HCT116 (cell line): ENCODE results near the gene SAMHD1. TPM values are rescaled to one million over a fixed set of nuclear protein-coding genes. Genes with fewer than 3 reads are reported as not detected.
A peak's percentile ranks its signal among the peaks of the same experiment; 100 is the strongest.

Source experiments
- ATAC-seq: fragments of 200-7000 bp; cut with Tn5 transposase; 2 replicates; pipeline ENCODE4 v1.9.1; 2020; ENCODE audit warnings: mild to moderate bottlenecking, moderate library complexity
- BruUV-seq: library from RNA; stranded (reverse); fragments of 400-500 nt; replicated peaks from 2 replicates; lab custom pipeline; 2021; lab: Mats Ljungman, UMichigan
- CTCF ChIA-PET: fragments of 300-600 bp; sonication (Branson Sonifier 250); formaldehyde crosslinking; loops from one replicate; lab custom pipeline; 2021; ENCODE audit warnings: antibody characterized with exemption; lab: Charles Lee
- POLR2A ChIA-PET: fragments of 300-600, 350-600 bp; sonication (Branson Sonifier 250); formaldehyde crosslinking; loops from one replicate; lab custom pipeline; 2021; ENCODE audit warnings: antibody characterized with exemption; lab: Charles Lee
- RAD21 ChIA-PET, 2 experiments: fragments of 300-600 bp; sonication (Branson Sonifier 250); formaldehyde crosslinking; loops; one replicate each; lab custom pipeline; 2023; ENCODE audit warnings: low total read pairs in 2 of 2; ENCODE audit not compliant: uncharacterized antibody in 2 of 2, unreplicated experiment in 2 of 2, low non-redundant PET in 1 of 2; lab: Charles Lee
- DNase-seq: peaks from one replicate; pipeline ENCODE4 v3.0.0-alpha.2; 2010; ENCODE audit warnings: low read depth, low spot score
- H2AFZ ChIP-seq: fragments of 200-600 bp; shearing (Covaris generic), sonication (generic); 2 replicates; pipeline ENCODE4 v1.6.1; 2017; ENCODE audit warnings: low read depth, mixed run types, mixed read lengths, antibody characterized with exemption, low read length; ENCODE audit not compliant: poor library complexity, severe bottlenecking
- H3K27ac ChIP-seq: 2 replicates; pipeline ENCODE4 v1.5.1; 2012; ENCODE audit warnings: low read depth, low read length
- H3K27me3 ChIP-seq: fragments of 200-600 bp; sonication (generic); 2 replicates; pipeline ENCODE4 v1.6.1; 2016; ENCODE audit warnings: mixed run types, low read length, mixed read lengths; ENCODE audit not compliant: insufficient read depth
- H3K36me3 ChIP-seq, 2 experiments: fragments of 200-500 bp in 1 of 2; fragments of 200-600 bp in 1 of 2; sonication (Bioruptor generic) in 1 of 2; sonication (generic) in 1 of 2; 2 replicates each; pipeline versions ENCODE4 v1.5.1 to v1.6.1; 2014 to 2016; ENCODE audit warnings: low read length in 2 of 2, inconsistent platforms in 1 of 2, mixed read lengths in 1 of 2, mixed run types in 1 of 2; ENCODE audit not compliant: insufficient read depth in 2 of 2, control insufficient read depth in 1 of 2
- H3K4me1 ChIP-seq, 2 experiments: fragments of 200-600 bp in 1 of 2; sonication (generic) in 1 of 2; 2 replicates each; pipeline versions ENCODE4 v1.5.1 to v1.6.1; 2012 to 2017; ENCODE audit warnings: low read length in 2 of 2, inconsistent platforms in 1 of 2, mild to moderate bottlenecking in 1 of 2, mixed read lengths in 1 of 2, mixed run types in 1 of 2, moderate library complexity in 1 of 2; ENCODE audit not compliant: insufficient read depth in 2 of 2, control insufficient read depth in 1 of 2
- H3K4me2 ChIP-seq: fragments of 200-600 bp; sonication (generic); 2 replicates; pipeline ENCODE4 v1.6.1; 2017; ENCODE audit warnings: mixed run types, low read length, mixed read lengths
- H3K4me3 ChIP-seq, 2 experiments: fragments of 200-600 bp in 1 of 2; sonication (generic) in 1 of 2; replicated peaks in 1 of 2; 2 replicates each; pipeline ENCODE4 v1.5.1; 2011 to 2016; ENCODE audit warnings: low read length in 2 of 2, control low read depth in 1 of 2, low read depth in 1 of 2, mild to moderate bottlenecking in 1 of 2, mixed read lengths in 1 of 2, mixed run types in 1 of 2
- H3K79me2 ChIP-seq: fragments of 200-600 bp; sonication (generic); 2 replicates; pipeline ENCODE4 v1.6.1; 2017; ENCODE audit warnings: mild to moderate bottlenecking, mixed run types, low read length, moderate library complexity, mixed read lengths; ENCODE audit not compliant: insufficient read depth
- H3K9ac ChIP-seq: fragments of 200-600 bp; sonication (generic); 2 replicates; pipeline ENCODE4 v1.6.1; 2016; ENCODE audit warnings: low read length, mixed read lengths
- H3K9me2 ChIP-seq: fragments of 200-600 bp; sonication (generic), shearing (Covaris generic); 2 replicates; pipeline ENCODE4 v1.6.1; 2017; ENCODE audit warnings: mixed run types, mild to moderate bottlenecking, moderate library complexity; ENCODE audit not compliant: insufficient read depth
- H3K9me3 ChIP-seq, 2 experiments: fragments of 200-500 bp in 1 of 2; fragments of 200-600 bp in 1 of 2; sonication (Bioruptor generic) in 1 of 2; sonication (generic) in 1 of 2; 2 replicates each; pipeline ENCODE4 v1.6.1; 2014 to 2017; ENCODE audit warnings: low read length in 2 of 2, mixed read lengths in 2 of 2, inconsistent platforms in 1 of 2, low read depth in 1 of 2, mild to moderate bottlenecking in 1 of 2, mixed run types in 1 of 2, moderate library complexity in 1 of 2; ENCODE audit not compliant: control insufficient read depth in 1 of 2, insufficient read depth in 1 of 2
- H4K20me1 ChIP-seq: fragments of 200-600 bp; sonication (generic), shearing (Covaris generic); 2 replicates; pipeline ENCODE4 v1.6.1; 2017; ENCODE audit warnings: mixed run types, mild to moderate bottlenecking, moderate library complexity; ENCODE audit not compliant: insufficient read depth
- CEBPB ChIP-seq: IDR thresholded peaks from 2 replicates; pipeline ENCODE4 v1.6.1; 2012; ENCODE audit warnings: low read depth
- ELF1 ChIP-seq: IDR thresholded peaks from 2 replicates; pipeline ENCODE4 v1.6.1; 2012; ENCODE audit warnings: low read depth, borderline replicate concordance
- EZH2 ChIP-seq: fragments of 200-600 bp; sonication (generic); IDR thresholded peaks from 2 replicates; pipeline ENCODE4 v1.6.1; 2017; ENCODE audit warnings: antibody characterized with exemption, mixed run types
- JUND ChIP-seq: IDR thresholded peaks from 2 replicates; pipeline ENCODE4 v1.6.1; 2012
- RAD21 ChIP-seq: IDR thresholded peaks from 2 replicates; pipeline ENCODE4 v1.6.1; 2012; ENCODE audit warnings: low read depth, mild to moderate bottlenecking
- SP1 ChIP-seq: IDR thresholded peaks from 2 replicates; pipeline ENCODE4 v1.6.1; 2012; ENCODE audit warnings: low read depth
- TCF7L2 ChIP-seq: IDR thresholded peaks from 2 replicates; pipeline ENCODE4 v1.7.0; 2011; ENCODE audit warnings: borderline replicate concordance, inconsistent platforms; ENCODE audit not compliant: insufficient read depth, insufficient read length; ENCODE audit errors: extremely low read depth
- YY1 ChIP-seq: IDR thresholded peaks from 2 replicates; pipeline ENCODE4 v1.6.1; 2011; ENCODE audit warnings: low read length, low read depth, moderate library complexity, mild to moderate bottlenecking; ENCODE audit not compliant: insufficient replicate concordance; ENCODE audit errors: extremely low read depth
- intact Hi-C: fragments of 100-400 bp; cut with micrococcal nuclease; formaldehyde crosslinking; loops from 2 replicates; pipeline ENCODE4 v1.10.0; 2022
- total RNA-seq: library from RNA; stranded (reverse); gene quantifications from one replicate; pipeline ENCODE4 v1.2.1, GENCODE V29; 2021; ENCODE audit not compliant: unreplicated experiment
- TF ChIP-seq, protein P1 (sequence below): IDR thresholded peaks from 2 replicates; pipeline ENCODE4 v1.6.1; 2012

SAMHD1 gene
- total RNA-seq, 1 experiment from 2014 or later, result 21.4 TPM

GRCh38 chr20:36951979-36952738 is 651 bp upstream of the SAMHD1 start (continued):
- TF ChIP-seq, protein P1, sequence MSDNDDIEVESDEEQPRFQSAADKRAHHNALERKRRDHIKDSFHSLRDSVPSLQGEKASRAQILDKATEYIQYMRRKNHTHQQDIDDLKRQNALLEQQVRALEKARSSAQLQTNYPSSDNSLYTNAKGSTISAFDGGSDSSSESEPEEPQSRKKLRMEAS, result no peak

DNA sequence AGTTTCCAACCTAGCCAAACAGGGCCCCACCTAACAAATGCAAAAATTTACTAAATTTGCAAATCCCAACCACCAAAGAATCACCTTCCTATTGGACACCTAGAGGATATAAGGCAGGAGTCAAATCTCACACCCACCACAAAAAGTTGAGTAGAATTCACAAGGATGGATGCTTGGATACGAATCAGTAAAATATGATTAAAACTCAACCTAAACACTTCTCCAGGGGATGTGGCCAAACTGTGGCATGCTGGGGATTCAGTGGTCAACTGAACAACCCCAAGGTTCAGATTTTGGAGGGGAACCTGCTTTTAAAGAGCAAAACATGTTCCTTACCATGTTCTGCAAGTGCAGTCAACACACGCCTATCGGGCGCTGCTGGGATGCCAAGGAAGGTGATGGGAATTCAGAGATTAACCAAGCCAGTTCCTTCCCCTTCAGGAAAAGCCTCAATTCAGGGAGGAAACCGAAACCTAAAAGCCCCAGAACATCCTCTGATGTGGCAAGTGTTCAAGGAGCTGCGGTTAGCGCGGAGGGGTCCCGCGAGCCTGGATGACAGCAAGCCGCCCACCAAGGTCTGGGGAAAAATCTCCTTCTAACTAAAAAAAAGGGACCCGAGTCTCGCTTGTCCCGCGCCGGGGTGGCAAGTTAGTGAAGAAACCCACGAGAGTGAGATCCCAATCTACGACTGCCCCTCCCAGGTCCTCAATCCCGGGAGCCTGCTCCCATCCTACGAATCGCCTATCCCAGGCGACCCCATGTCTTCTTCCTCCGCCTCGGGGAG is 902 bp downstream of the SAMHD1 start:
- ChIA-PET RAD21 (no interaction called here), CTCF (no interaction called here), POLR2A (no interaction called here)
- Histone ChIP-seq H3K27me3 (no peaks in the 10 kb centered on the region), H3K27ac (peak overlapping the region; percentile 21; the same call in 1 of the 2 replicates), H2AFZ (peak overlapping the region; percentile 10), H3K9me2 (no peaks in the 10 kb centered on the region), H4K20me1 (no peaks in the 10 kb centered on the region), H3K9me3 (no peaks in the 10 kb centered on the region), H3K4me3 (peak overlapping the region; percentile 65 to 93), H3K4me2 (peak overlapping the region; percentile 70), H3K79me2 (no peaks in the 10 kb centered on the region), H3K9ac (peak overlapping the region; percentile 54), H3K4me1 (peaks cover 19 to 23% of the 10 kb centered on the region in 2 experiments), H3K36me3 (no peaks in the 10 kb centered on the region)
- no TSS peak for BruUV-seq
- TF ChIP-seq JUND (no peak), EZH2 (no peak), YY1 (no peak), SP1 (no peak), RAD21 (no peak), TCF7L2 (no peak), CEBPB (no peak), ELF1 (no peak)
- ATAC-seq (peak; percentile 4; the same call in 1 of the 2 replicates), DNase-seq (no peak)
- intact Hi-C loops, result no loop called here
